MG63 (cell line): ENCODE results near the gene SLC34A1. TPM values are rescaled to one million over a fixed set of nuclear protein-coding genes. Genes with fewer than 3 reads are reported as not detected.

Experiments used
- DNase-seq: peaks from one replicate; pipeline ENCODE4 v3.0.0-alpha.2; 2020
- H3K27me3 ChIP-seq: fragments of 250-450 bp; sonication (Bioruptor Pico); 2 replicates; pipeline ENCODE4 v1.5.1; 2020; ENCODE audit warnings: mild to moderate bottlenecking, moderate library complexity
- H3K36me3 ChIP-seq: fragments of 250-450 bp; sonication (Bioruptor Pico); 2 replicates; pipeline ENCODE4 v1.5.1; 2020; ENCODE audit warnings: mild to moderate bottlenecking, moderate library complexity
- H3K4me3 ChIP-seq: fragments of 250-450 bp; sonication (Bioruptor Pico); 2 replicates; pipeline ENCODE4 v1.5.1; 2020; ENCODE audit warnings: mild to moderate bottlenecking, moderate library complexity
- H3K9me3 ChIP-seq: fragments of 250-450 bp; sonication (Bioruptor Pico); 2 replicates; pipeline ENCODE4 v1.5.1; 2020; ENCODE audit warnings: mild to moderate bottlenecking, moderate library complexity
- total RNA-seq: library from RNA; depleted of rRNA; stranded (reverse); fragments of >200 nt; shearing (Covaris generic); gene quantifications from 2 replicates; pipeline ENCODE4 v1.2.3, GENCODE V29; 2014; ENCODE audit warnings: low replicate concordance

Gene SLC34A1
- total RNA-seq, 1 experiment from 2014 or later = not detected

- no peak for DNase-seq
- H3K36me3 ChIP-seq = no peaks in the 10 kb centered on the region
- no peak overlapping the region for H3K4me3 ChIP-seq
- H3K9me3 ChIP-seq = no peaks in the 10 kb centered on the region
- no peaks in the 10 kb centered on the region for H3K27me3 ChIP-seq
These were observed 21.4 kb upstream of the SLC34A1 start for GRCh38 chr5:177362610-177363507.

GRCh38 chr5:177363565-177363964 lies 20.7 kb upstream of the SLC34A1 start:
- H3K27me3 ChIP-seq = no peaks in the 10 kb centered on the region
- H3K9me3 ChIP-seq = no peaks in the 10 kb centered on the region
- no peak overlapping the region for H3K4me3 ChIP-seq
- no peak for DNase-seq
- no peaks in the 10 kb centered on the region for H3K36me3 ChIP-seq

DNA sequence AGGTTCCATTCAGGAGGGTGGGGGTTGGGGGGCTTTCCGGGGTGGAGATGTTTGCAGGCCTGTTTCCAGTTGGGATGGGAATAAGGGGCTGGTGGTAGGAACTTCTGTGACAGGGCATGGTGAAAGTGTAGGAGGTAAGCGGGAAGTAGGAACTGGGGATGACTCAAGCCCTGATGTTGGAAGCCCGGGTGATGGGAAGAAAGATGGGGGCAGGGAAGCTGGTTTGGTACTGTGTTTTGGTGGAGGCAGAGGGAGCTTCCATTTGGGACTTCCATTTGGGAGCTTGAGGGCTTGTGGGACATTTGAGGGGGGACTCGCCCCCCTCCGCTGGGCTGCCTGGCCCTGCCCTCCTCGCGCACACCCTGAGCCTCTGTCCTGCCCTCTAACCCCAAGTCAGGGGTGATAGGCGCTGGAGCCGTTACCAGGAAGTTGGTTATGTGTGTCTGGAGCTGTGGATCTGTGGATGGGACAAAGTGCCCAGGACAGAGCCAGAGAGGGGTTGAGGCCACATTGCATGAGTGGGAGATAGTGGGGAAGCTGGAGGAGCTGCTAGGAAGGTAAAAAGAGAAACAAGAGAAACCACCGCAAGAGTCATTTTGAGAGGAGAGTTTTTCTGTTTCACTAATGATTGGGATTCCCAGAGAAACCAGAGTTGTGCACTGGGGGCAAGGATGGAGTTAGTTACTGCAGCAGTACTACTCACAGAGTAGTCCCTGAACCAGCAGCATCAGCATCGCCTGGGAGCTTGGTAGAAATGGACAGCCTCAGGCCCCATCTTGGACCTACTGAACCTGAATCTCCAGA lies 19.9 kb upstream of the SLC34A1 start:
- no peak for DNase-seq
- no peaks in the 10 kb centered on the region for H3K9me3 ChIP-seq
- H3K4me3 ChIP-seq = no peak overlapping the region
- no peaks in the 10 kb centered on the region for H3K36me3 ChIP-seq
- no peaks in the 10 kb centered on the region for H3K27me3 ChIP-seq

GRCh38 chr5:177365845-177366527 lies 18.2 kb upstream of the SLC34A1 start:
- no peaks in the 10 kb centered on the region for H3K27me3 ChIP-seq
- DNase-seq = no peak
- no peaks in the 10 kb centered on the region for H3K36me3 ChIP-seq
- no peak overlapping the region for H3K4me3 ChIP-seq
- no peaks in the 10 kb centered on the region for H3K9me3 ChIP-seq

- DNase-seq = no peak
- no peaks in the 10 kb centered on the region for H3K27me3 ChIP-seq
- H3K9me3 ChIP-seq = no peaks in the 10 kb centered on the region
- no peak overlapping the region for H3K4me3 ChIP-seq
- H3K36me3 ChIP-seq = no peaks in the 10 kb centered on the region
These were observed 17.5 kb upstream of the SLC34A1 start for GRCh38 chr5:177366528-177367322.

- DNase-seq = no peak
These were observed 16.8 kb upstream of the SLC34A1 start for GRCh38 chr5:177367323-177367848.

GRCh38 chr5:177367981-177368868 lies 16.0 kb upstream of the SLC34A1 start:
- no peaks in the 10 kb centered on the region for H3K9me3 ChIP-seq
- DNase-seq = no peak
- H3K36me3 ChIP-seq = peaks cover 2% of the 10 kb centered on the region; the same call in 1 of the 2 replicates
- no peak overlapping the region for H3K4me3 ChIP-seq
- no peaks in the 10 kb centered on the region for H3K27me3 ChIP-seq

More at GRCh38 chr5:177367323-177367848, 16.8 kb upstream of the SLC34A1 start:
- Histone ChIP-seq H3K9me3 (no peaks in the 10 kb centered on the region), H3K27me3 (no peaks in the 10 kb centered on the region), H3K4me3 (no peak overlapping the region), H3K36me3 (peaks cover 1% of the 10 kb centered on the region; the same call in 1 of the 2 replicates)

DNA sequence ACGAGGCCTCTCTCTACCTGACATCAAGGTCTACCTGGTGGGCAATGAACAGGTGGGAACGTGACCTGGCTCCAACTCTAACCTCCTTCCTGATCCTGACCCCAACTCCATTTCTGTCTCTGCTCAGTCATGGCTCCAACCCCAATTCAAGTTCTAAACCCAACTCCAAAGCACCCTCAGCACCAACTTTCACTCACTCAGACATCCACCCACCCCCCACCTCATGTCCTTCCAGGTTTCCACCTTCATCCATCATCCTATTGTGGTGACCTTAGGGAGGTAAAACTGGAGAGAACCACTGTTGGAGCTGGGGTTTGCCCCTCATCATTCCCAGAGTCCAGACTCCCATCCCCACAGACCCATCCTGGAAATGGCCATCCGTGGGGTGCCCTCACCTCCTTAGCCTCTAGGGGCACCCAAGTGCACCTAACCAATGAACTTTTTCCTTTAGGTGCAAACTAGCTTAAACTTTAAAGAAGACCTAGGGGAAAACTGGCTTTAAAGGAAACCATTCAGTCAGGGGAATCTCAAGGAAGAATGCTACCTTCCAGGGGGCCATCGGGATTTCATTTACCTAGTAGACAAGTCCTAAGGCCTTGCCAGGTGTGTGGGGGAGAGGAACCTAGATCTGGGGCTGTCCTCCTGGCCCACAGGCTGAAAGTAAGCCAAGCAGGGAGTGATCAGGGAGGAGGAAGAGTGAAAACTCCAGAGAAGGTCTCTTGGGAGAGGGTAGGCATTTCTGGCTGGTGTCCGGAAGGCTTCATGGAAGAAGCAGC lies 15.2 kb upstream of the SLC34A1 start:
- Histone ChIP-seq H3K36me3 (peaks cover 2% of the 10 kb centered on the region; the same call in 1 of the 2 replicates), H3K27me3 (no peaks in the 10 kb centered on the region), H3K9me3 (no peaks in the 10 kb centered on the region), H3K4me3 (no peak overlapping the region)
- peak; percentile 41 for DNase-seq

DNA sequence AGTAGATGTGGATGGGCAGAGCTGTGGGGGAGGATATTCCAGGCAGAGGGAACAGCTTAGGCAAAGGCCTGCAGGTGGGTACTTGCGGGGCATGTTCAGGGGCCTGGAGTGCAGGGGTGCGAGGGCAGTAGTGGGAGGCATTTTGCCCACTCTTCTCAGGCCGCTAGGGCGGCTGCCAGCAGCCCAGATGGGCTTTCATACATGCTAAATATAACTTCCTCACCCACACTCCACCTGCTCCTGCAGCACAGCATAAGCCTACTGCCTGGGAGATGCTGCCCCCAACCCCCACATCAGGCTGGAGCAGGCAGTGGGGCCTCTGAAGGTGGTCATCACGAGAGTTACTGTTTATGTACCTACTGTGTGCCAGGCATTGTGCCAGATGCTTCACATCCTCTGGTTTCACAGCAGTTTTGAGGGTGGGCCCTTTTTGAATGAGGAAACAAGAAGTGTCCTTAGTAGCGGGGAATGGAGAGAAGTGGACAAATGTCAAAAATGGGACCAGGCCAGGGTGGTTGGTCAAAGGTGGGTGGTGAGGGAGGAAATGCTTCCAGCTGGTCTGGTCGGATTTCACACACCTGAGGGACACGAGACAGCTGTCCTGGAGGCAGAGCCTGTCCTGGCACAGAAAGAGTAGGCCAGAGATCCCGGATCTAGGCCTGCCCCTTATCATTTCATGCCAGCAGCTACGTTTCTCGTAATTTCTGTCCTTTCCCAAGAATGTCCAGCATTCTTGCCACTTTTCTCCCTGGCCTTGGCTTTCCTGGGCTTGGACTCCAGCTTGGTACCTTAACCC lies 14.4 kb upstream of the SLC34A1 start:
- Histone ChIP-seq H3K27me3 (no peaks in the 10 kb centered on the region), H3K36me3 (peaks cover 2% of the 10 kb centered on the region; the same call in 1 of the 2 replicates), H3K4me3 (no peak overlapping the region), H3K9me3 (no peaks in the 10 kb centered on the region)
- no peak for DNase-seq

DNA sequence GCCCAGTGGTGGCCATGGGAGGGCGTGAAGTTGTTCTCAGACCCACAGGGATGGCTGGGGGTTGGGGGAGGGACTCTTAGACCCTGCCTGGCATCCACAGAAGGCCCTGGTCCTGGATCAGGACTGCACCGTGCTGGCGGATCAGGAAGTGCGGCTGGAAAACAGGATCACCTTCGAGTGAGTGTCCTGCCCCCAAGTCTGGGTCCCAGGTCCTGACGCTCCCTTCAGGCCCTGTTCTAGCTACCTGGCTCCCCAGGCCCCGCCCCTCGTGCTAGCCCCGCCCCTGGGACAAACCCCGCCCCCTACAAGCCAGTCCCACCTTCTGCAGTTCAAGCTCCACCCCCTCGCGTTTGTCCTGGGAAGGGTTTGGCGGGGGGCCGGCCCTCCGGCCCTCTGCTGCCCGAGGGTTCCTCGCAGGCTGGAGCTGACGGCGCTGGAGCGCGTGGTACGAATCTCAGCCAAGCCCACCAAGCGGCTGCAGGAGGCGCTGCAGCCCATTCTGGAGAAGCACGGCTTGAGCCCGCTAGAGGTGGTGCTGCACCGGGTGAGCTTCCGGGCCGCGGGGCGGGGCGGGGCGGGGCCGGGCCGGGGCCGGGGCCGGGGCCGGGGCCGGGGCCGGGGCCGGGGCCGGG lies 13.6 kb upstream of the SLC34A1 start:
- peak overlapping the region; percentile 58 for H3K4me3 ChIP-seq
- H3K27me3 ChIP-seq = no peaks in the 10 kb centered on the region
- peaks cover 2% of the 10 kb centered on the region; the same call in 1 of the 2 replicates for H3K36me3 ChIP-seq
- H3K9me3 ChIP-seq = no peaks in the 10 kb centered on the region
- peak; percentile 97 for DNase-seq

DNA sequence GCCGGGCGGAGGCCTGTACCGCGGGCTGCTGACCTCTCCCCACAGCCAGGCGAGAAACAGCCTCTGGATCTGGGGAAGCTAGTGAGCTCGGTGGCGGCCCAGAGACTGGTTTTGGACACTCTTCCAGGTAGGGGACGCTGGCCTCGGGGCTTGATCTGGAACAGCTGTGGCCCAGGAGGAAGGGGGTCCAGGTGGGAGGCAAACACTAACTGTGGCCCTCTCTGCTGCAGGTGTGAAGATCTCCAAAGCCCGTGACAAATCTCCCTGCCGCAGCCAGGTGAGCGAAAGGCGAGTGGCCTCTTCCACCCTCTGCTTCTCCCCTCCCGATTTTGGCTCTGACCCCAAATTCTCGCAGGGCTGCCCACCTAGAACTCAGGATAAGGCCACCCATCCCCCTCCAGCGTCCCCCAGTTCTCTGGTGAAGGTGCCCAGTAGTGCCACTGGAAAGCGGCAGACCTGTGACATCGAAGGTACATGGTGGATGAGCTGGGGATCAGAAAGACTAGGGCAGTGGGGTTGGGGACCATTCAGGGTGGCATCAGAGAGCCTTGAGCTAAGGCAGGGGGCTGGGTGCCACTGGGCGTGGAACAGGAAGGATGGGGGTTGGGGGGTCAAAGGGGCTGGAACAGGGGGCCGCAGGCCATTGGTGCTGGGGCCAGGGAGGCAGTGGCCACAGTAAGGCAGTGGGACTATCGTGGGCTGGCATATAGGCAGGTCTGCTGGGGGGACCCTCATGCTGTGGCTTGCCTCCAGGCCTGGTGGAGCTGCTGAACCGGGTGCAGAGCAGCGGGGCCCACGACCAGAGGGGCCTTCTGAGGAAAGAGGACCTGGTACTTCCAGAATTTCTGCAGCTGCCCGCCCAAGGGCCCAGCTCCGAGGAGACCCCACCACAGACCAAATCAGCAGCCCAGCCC lies 12.9 kb upstream of the SLC34A1 start:
- Histone ChIP-seq H3K4me3 (peak overlapping the region; percentile 58), H3K27me3 (no peaks in the 10 kb centered on the region), H3K9me3 (no peaks in the 10 kb centered on the region), H3K36me3 (peaks cover 2% of the 10 kb centered on the region; the same call in 1 of the 2 replicates)
- DNase-seq = no peak
